Neural cell (in vitro differentiated cells): Measurements from ENCODE around the gene FBLN7. TPM values are rescaled to one million over a fixed set of nuclear protein-coding genes. Genes with fewer than 3 reads are reported as not detected.

Source experiments
- H2AFZ ChIP-seq: fragments of 200-600, 300-800 bp; sonication (generic), shearing (Covaris generic); 2 replicates; pipeline ENCODE4 v1.6.0; 2014; ENCODE audit warnings: low read depth, mild to moderate bottlenecking, antibody characterized with exemption, low read length, moderate library complexity
- H3F3A ChIP-seq: fragments of 200-600 bp; shearing (Covaris generic); 2 replicates; pipeline ENCODE4 v1.6.1; 2016; ENCODE audit warnings: mild to moderate bottlenecking, moderate library complexity, mixed read lengths, antibody characterized with exemption, low read length; ENCODE audit not compliant: insufficient read depth, poor library complexity, severe bottlenecking
- H3K27ac ChIP-seq: fragments of 200-600, 300-800 bp; sonication (generic), shearing (Covaris generic); 2 replicates; pipeline ENCODE4 v1.5.1; 2014; ENCODE audit warnings: mild to moderate bottlenecking, low read length, moderate library complexity
- H3K27me3 ChIP-seq: fragments of 300-800, 200-600 bp; sonication (generic), shearing (Covaris generic); 2 replicates; pipeline ENCODE4 v1.6.0; 2014; ENCODE audit warnings: mild to moderate bottlenecking, low read depth, low read length, moderate library complexity; ENCODE audit not compliant: insufficient read depth
- H3K36me3 ChIP-seq: fragments of 300-800, 200-600 bp; sonication (generic), shearing (Covaris generic); 2 replicates; pipeline ENCODE4 v1.5.1; 2014; ENCODE audit warnings: mild to moderate bottlenecking, antibody characterized with exemption, low read length, moderate library complexity; ENCODE audit not compliant: insufficient read depth
- H3K4me2 ChIP-seq: fragments of 300-800, 200-600 bp; sonication (generic), shearing (Covaris generic); 2 replicates; pipeline ENCODE4 v1.6.0; 2014; ENCODE audit warnings: mild to moderate bottlenecking, low read length
- H3K4me3 ChIP-seq: fragments of 300-800, 200-600 bp; sonication (generic), shearing (Covaris generic); 2 replicates; pipeline ENCODE4 v1.5.1; 2014; ENCODE audit warnings: mild to moderate bottlenecking, low read length, moderate library complexity
- H3K79me2 ChIP-seq: fragments of 200-600 bp; shearing (Covaris generic); replicated peaks from 2 replicates; pipeline ENCODE4 v1.6.0; 2014; ENCODE audit warnings: mild to moderate bottlenecking, low read length, moderate library complexity; ENCODE audit not compliant: insufficient read depth
- H3K9ac ChIP-seq: fragments of 300-800, 200-600 bp; sonication (generic), shearing (Covaris generic); 2 replicates; pipeline ENCODE4 v1.6.1; 2016; ENCODE audit warnings: mild to moderate bottlenecking, low read length, mixed read lengths
- H3K9me2 ChIP-seq: fragments of 200-600 bp; shearing (Covaris generic); 2 replicates; pipeline ENCODE4 v1.6.1; 2016; ENCODE audit warnings: mild to moderate bottlenecking, low read length, mixed read lengths; ENCODE audit not compliant: insufficient read depth
- H3K9me3 ChIP-seq: fragments of 200-600, 300-800 bp; sonication (generic), shearing (Covaris generic); 2 replicates; pipeline ENCODE4 v1.6.1; 2016; ENCODE audit warnings: mild to moderate bottlenecking, mixed run types, low read length, moderate library complexity, mixed read lengths
- H4K20me1 ChIP-seq: fragments of 200-600 bp; shearing (Covaris generic); 2 replicates; pipeline ENCODE4 v1.6.1; 2016; ENCODE audit warnings: mild to moderate bottlenecking, mixed run types; ENCODE audit not compliant: insufficient read depth
- EP300 ChIP-seq: fragments of 450-650 bp; conservative IDR thresholded peaks from 2 replicates; pipeline ENCODE4 v1.6.1; 2014; ENCODE audit warnings: antibody characterized with exemption, mild to moderate bottlenecking, moderate library complexity; ENCODE audit not compliant: poor library complexity, severe bottlenecking
- EZH2 ChIP-seq: fragments of 200-600, 300-800 bp; shearing (Covaris generic), sonication (generic); IDR thresholded peaks from 2 replicates; pipeline ENCODE4 v1.6.1; 2014; ENCODE audit warnings: antibody characterized with exemption, low read length, borderline replicate concordance, mild to moderate bottlenecking; ENCODE audit not compliant: insufficient read depth, poor library complexity, severe bottlenecking
- POLR2AphosphoS5 ChIP-seq: IDR thresholded peaks from 2 replicates; pipeline ENCODE4 v1.6.1; 2012
- RAD21 ChIP-seq: fragments of 450-650 bp; conservative IDR thresholded peaks from 2 replicates; pipeline ENCODE4 v1.6.1; 2014; ENCODE audit warnings: antibody characterized with exemption, mild to moderate bottlenecking, moderate library complexity
- polyA plus RNA-seq: library from polyadenylated mRNA; depleted of rRNA; stranded (reverse); fragments of >200 nt; gene quantifications from 2 replicates; pipeline ENCODE4 v1.2.3, GENCODE V29; 2014
- TF ChIP-seq, protein P1 (sequence below): fragments of 450-650 bp; IDR thresholded peaks from 2 replicates; pipeline ENCODE4 v1.5.1; 2014; ENCODE audit warnings: antibody characterized with exemption, mild to moderate bottlenecking, moderate library complexity; ENCODE audit not compliant: poor library complexity, severe bottlenecking
- TF ChIP-seq, protein P2 (sequence below): IDR thresholded peaks from 2 replicates; pipeline ENCODE4 v1.6.1; 2012; ENCODE audit warnings: borderline replicate concordance

The FBLN7 gene
- polyA plus RNA-seq, 1 donor from 2014 or later = not detected

DNA sequence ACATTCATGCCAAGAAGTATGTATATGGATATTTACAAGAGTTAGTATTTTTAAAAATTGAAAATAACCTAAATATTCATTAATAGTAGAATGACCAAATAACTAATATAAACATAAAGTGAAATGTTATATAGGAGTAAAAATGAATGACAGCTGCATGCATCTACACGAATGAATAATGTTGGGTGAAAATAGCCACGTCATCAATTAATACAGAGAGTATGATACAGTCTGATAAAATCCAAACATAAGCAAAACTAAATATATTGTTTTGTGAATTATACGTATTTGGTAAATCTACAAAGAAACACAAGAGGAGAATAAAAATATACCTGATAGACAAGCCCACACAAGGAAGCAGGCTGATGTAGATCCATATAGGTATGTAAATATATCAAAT, 92.2 kb downstream of the FBLN7 start:
- Histone ChIP-seq H3K27ac (no peak overlapping the region), H3K27me3 (no peaks in the 10 kb centered on the region), H2AFZ (no peak overlapping the region), H3F3A (no peaks in the 10 kb centered on the region), H4K20me1 (no peaks in the 10 kb centered on the region), H3K36me3 (peaks cover 5% of the 10 kb centered on the region), H3K79me2 (no peaks in the 10 kb centered on the region), H3K4me2 (no peak overlapping the region), H3K9ac (no peak overlapping the region), H3K9me2 (no peaks in the 10 kb centered on the region), H3K9me3 (no peaks in the 10 kb centered on the region), H3K4me3 (no peak overlapping the region)
- TF ChIP-seq EP300 (no peak), EZH2 (no peak), POLR2AphosphoS5 (no peak), RAD21 (no peak)
- TF ChIP-seq, protein P1, sequence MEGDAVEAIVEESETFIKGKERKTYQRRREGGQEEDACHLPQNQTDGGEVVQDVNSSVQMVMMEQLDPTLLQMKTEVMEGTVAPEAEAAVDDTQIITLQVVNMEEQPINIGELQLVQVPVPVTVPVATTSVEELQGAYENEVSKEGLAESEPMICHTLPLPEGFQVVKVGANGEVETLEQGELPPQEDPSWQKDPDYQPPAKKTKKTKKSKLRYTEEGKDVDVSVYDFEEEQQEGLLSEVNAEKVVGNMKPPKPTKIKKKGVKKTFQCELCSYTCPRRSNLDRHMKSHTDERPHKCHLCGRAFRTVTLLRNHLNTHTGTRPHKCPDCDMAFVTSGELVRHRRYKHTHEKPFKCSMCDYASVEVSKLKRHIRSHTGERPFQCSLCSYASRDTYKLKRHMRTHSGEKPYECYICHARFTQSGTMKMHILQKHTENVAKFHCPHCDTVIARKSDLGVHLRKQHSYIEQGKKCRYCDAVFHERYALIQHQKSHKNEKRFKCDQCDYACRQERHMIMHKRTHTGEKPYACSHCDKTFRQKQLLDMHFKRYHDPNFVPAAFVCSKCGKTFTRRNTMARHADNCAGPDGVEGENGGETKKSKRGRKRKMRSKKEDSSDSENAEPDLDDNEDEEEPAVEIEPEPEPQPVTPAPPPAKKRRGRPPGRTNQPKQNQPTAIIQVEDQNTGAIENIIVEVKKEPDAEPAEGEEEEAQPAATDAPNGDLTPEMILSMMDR = no peak
- TF ChIP-seq, protein P2, sequence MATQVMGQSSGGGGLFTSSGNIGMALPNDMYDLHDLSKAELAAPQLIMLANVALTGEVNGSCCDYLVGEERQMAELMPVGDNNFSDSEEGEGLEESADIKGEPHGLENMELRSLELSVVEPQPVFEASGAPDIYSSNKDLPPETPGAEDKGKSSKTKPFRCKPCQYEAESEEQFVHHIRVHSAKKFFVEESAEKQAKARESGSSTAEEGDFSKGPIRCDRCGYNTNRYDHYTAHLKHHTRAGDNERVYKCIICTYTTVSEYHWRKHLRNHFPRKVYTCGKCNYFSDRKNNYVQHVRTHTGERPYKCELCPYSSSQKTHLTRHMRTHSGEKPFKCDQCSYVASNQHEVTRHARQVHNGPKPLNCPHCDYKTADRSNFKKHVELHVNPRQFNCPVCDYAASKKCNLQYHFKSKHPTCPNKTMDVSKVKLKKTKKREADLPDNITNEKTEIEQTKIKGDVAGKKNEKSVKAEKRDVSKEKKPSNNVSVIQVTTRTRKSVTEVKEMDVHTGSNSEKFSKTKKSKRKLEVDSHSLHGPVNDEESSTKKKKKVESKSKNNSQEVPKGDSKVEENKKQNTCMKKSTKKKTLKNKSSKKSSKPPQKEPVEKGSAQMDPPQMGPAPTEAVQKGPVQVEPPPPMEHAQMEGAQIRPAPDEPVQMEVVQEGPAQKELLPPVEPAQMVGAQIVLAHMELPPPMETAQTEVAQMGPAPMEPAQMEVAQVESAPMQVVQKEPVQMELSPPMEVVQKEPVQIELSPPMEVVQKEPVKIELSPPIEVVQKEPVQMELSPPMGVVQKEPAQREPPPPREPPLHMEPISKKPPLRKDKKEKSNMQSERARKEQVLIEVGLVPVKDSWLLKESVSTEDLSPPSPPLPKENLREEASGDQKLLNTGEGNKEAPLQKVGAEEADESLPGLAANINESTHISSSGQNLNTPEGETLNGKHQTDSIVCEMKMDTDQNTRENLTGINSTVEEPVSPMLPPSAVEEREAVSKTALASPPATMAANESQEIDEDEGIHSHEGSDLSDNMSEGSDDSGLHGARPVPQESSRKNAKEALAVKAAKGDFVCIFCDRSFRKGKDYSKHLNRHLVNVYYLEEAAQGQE = no peak

Other genes with a start within 250 kb of the FBLN7 start
- 0.16 and 0.53 TPM in 2 replicates for gene MERTK, start 239.8 kb upstream of the FBLN7 start, polyA plus RNA-seq
- gene TMEM87B, start 83.1 kb upstream of the FBLN7 start, polyA plus RNA-seq = 9.5 and 12.8 TPM in 2 replicates
- 22.6 and 26.5 TPM in 2 replicates for gene ZC3H8, start 116.7 kb downstream of the FBLN7 start, polyA plus RNA-seq
- 6.1 and 6.8 TPM in 2 replicates for gene ZC3H6, start 137.2 kb downstream of the FBLN7 start, polyA plus RNA-seq